CD4-positive, alpha-beta T cell treated with Interleukin-6 for 4 hours (primary cell): ENCODE data around the gene ZP1.

ENCODE experiments used
- DNase-seq: peaks from one replicate; pipeline ENCODE4 v3.0.0-alpha.2; 2020; ENCODE audit warnings: mixed read lengths

Gene ZP1

GRCh38 chr11:60862171-60862570 is 5.2 kb upstream of the ZP1 start:
- DNase-seq: no peak

DNA sequence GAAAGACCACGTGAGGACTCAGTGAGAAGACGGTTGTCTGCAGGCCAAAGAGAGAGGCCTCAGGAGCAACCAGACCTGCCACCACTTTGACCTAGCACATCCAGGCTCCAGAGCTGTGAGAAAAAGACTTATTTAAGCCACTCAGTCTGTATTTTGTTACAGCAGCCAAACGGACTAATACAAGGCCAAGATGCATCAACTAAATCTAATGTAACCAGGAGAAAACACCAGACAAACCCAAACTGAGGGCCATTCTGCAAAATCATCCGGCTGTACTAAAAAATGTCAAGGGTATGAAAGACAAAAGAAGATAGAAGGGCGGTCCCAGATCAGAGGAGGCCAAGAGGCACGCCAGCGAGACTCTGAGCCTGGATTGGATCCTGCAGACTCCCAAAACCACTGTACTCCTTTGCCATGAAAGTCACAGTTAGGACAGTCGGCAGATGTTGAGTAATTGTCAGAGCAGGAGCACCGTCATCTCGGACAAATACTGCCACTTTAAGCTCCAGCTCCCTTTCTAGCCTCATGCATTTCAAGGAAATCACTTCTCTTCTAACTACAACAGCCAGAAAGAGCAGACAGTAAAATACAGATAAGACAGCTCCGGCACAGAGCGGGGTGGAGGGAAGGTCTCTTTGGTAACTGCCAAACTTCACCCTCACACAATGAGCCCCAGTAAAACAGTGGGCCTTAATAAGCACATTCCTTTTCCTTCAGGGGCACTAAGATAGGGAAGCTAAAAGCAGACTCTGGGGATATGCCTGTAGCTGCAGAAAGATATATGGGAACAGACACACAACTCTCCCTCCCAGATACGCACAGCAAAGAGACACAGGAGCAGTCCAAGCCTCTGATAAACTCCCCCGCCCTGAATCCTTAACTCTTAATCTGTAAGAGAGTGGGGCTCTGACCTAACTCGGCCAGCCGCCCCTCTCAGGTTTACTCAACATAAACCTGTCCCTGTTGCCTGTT is 3.5 kb upstream of the ZP1 start:
- DNase-seq: no peak

- DNase-seq: no peak
Measured at GRCh38 chr11:60864856-60865513, 2.4 kb upstream of the ZP1 start.

- no peak for DNase-seq
Measured at GRCh38 chr11:60867871-60868681, 734 bp downstream of the ZP1 start.

DNA sequence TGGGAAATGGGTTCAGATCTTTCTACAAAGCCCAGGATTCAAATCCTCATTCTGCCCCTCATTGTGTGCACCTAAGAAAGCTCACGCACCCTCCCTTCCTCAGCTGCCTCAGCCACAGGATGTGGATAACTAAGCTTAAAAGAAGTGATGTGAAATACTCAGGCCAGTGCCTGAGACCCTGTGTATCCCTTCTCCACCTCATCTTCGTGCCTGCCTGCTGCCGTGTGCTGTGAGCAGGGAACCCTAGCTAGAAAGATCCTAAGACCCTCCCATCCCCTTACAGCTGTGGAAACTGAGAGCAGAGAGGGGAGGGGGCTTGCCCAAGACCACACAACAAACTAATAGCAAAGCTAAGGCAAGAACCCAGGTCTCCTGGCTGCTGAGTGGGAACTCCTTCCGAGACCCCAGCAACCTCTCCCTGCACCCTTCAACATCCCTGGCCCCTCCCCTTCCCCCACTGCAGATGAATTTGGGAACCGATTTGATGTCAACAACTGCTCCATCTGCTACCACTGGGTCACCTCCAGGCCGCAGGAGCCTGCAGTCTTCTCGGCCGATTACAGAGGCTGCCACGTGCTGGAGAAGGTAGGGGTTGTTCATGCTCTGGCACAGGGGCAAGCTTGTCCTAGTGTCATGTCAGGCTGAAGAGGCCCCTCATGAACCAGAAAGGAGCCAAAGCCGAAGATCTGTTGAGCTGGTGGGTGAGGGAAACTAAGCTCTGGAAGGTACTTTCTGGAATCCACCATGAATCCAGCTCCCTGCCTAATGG is 1.5 kb downstream of the ZP1 start:
- no peak for DNase-seq

DNA sequence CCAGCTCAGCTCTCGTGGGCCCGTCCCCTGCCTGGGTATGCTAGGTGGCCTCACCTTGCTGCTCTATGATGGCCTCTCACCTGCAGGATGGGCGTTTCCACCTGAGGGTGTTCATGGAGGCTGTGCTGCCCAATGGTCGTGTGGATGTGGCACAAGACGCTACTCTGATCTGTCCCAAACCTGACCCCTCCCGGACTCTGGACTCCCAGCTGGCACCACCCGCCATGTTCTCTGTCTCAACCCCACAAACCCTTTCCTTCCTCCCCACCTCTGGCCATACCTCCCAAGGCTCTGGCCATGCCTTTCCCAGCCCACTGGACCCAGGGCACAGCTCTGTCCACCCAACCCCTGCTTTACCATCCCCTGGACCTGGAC is 2.1 kb downstream of the ZP1 start:
- no peak for DNase-seq

DNA sequence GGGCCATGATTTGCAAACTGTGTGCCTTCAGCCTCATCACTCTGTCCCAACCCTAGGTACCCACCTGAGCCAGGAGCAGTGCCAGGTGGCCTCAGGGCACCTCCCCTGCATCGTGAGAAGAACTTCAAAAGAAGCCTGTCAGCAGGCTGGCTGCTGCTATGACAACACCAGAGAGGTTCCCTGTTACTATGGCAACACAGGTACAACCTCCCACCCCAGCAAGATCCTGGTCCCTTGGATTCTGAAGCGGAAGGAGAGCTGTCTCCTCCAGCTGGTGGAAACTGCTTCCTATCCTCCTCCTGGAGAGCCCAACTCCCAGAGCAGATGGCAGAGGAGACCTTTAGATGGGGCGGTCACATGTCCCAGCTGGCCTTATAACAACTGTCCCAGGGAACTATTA is 2.9 kb downstream of the ZP1 start:
- DNase-seq: no peak

DNA sequence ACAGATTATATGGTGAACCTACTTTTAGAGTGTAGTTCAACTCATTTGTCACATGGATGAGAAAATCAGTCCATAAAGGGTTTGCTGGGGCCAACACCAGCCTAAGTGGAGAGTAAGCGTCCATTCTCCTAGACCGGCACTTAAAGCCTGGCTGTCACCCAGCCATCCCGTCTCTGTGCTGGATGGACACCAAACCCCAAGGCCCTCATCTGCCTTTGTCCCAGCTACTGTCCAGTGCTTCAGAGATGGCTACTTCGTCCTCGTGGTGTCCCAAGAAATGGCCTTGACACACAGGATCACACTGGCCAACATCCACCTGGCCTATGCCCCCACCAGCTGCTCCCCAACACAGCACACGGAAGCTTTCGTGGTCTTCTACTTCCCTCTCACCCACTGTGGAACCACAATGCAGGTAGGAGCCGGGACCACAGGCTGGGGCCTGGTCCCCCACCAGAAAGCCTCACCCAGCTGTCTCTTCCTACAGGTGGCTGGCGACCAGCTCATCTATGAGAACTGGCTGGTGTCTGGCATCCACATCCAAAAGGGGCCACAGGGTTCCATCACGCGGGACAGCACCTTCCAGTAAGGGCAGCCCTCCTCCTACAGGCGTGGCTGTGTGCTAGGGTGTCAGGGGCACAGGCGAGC is 3.5 kb downstream of the ZP1 start:
- DNase-seq: no peak

DNA sequence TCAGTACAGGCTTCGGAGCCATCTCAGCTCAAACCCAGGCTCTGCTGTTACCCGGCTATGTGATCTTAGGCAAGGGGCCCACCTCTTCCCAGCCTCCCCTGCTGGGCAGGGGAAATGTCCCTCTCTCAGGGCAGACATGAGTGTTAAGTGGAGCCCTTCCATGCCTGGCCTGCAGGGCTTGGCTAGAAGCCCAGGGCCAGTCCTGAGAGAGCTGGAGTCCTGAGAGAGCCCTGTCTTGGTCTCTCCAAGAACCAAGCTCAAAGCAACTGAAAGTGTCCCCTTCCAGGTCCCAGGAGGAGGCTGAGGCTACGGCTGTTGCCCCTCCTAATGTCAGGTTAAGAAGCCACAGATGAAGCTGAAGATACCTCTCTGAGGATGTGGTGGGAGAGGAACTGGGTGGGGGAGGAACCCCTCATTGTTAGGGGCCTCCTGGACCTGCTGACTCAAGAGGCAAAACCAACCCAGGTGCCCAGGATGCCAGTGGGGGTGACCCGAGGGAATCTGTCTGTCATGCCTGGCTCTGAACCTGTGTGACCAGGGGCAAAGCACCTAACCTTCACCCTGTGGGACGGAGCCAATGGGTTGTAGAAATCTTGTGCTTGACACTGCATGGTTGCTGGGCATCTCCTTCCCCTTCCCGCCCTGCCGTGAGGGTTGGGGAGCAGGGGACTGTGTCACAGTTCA is 4.2 kb downstream of the ZP1 start:
- no peak for DNase-seq

- no peak for DNase-seq
Measured at GRCh38 chr11:60872124-60872960, 5.0 kb downstream of the ZP1 start.

GRCh38 chr11:60872961-60873524 is 5.7 kb downstream of the ZP1 start:
- no peak for DNase-seq

DNA sequence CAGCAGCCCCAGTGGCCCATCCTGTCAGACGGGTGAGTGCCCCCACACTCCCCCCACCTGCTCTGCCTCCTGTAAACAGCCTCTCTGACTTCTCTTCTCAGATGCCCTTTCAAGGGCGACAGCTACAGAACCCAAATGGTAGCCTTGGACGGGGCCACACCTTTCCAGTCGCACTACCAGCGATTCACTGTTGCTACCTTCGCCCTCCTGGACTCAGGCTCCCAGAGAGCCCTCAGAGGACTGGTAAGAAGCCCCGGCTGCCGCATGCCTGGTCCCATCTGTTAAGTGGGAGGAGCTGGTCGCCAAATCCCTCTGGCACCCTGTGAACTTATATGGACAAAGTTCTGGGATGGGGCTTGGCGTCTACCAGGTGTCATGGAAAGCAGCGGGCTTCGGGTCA is 6.2 kb downstream of the ZP1 start:
- no peak for DNase-seq

GRCh38 chr11:60874421-60875365 is 7.4 kb downstream of the ZP1 start:
- DNase-seq: no peak

- DNase-seq: no peak
Measured at GRCh38 chr11:60875366-60876167, 8.2 kb downstream of the ZP1 start.

GRCh38 chr11:60876168-60876485 is 8.8 kb downstream of the ZP1 start:
- DNase-seq: no peak

- no peak for DNase-seq
Measured at GRCh38 chr11:60878245-60879101, 11.1 kb downstream of the ZP1 start.

DNA sequence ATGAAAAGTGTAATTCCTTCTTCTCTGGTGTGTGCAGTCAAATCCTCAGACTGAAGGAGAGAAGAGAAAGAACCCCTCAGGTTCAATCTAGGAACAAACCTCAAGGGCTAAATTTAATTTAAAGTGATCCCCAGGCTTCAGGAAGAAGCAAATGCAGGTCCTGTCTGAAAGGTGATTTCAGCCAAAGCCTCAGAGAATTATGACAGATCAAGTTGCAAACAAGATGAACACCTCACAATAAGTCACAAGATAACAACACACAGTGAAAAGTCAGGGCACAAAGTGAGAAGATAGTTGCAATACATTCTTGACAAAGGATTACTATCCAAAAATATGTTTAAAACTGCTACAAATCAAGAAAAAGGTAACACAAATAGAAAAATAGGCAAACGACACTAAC is 11.8 kb downstream of the ZP1 start:
- no peak for DNase-seq
